K562 (cell line): Measurements from ENCODE around the gene FAM177B. TPM values are rescaled to one million over a fixed set of nuclear protein-coding genes. Genes with fewer than 3 reads are reported as not detected.

Experiments used
- CCAR2 ChIP-seq: fragments of 200-400 bp; formaldehyde crosslinking; IDR thresholded peaks from 2 replicates; pipeline ENCODE4 v1.6.1; 2017; ENCODE audit warnings: mild to moderate bottlenecking, low read depth, low read length
- CREBBP ChIP-seq: IDR thresholded peaks from one replicate; pipeline ENCODE4 v1.6.1; 2012; ENCODE audit warnings: low read depth, mild to moderate bottlenecking, control low read depth, inconsistent platforms, low read length
- E2F3 ChIP-seq: fragments of 250-450 bp; sonication (Bioruptor Pico); IDR thresholded peaks from 2 replicates; pipeline ENCODE4 v1.4.0; 2020; ENCODE audit warnings: mild to moderate bottlenecking
- ELF2 ChIP-seq: fragments of 250-450 bp; sonication (Bioruptor Pico); IDR thresholded peaks from 2 replicates; pipeline ENCODE4 v1.5.0; 2021; ENCODE audit warnings: mild to moderate bottlenecking
- HOXB6 ChIP-seq: fragments of 250-450 bp; sonication (Bioruptor Pico); IDR thresholded peaks from 2 replicates; pipeline ENCODE4 v1.5.1; 2022; ENCODE audit warnings: mild to moderate bottlenecking, borderline replicate concordance
- MAFK ChIP-seq: IDR thresholded peaks from 2 replicates; pipeline ENCODE4 v1.6.1; 2011; ENCODE audit warnings: low read length, improper control_type of control experiment
- ZNF12 ChIP-seq: sonication (generic); formaldehyde crosslinking; IDR thresholded peaks from 2 replicates; pipeline ENCODE4 v1.4.0; 2020; ENCODE audit warnings: mild to moderate bottlenecking, missing genetic modification reagents
- ZNF146 ChIP-seq: IDR thresholded peaks from one replicate; pipeline ENCODE4 v1.6.1; 2018; ENCODE audit warnings: missing compliant biosample characterization; ENCODE audit not compliant: unreplicated experiment
- ZNF561 ChIP-seq: fragments of 450-650 bp; formaldehyde crosslinking; conservative IDR thresholded peaks from 2 replicates; pipeline ENCODE4 v1.4.0; 2020; ENCODE audit warnings: mild to moderate bottlenecking, moderate library complexity
- ZNF77 ChIP-seq: fragments of 250-450 bp; sonication (Bioruptor Pico); IDR thresholded peaks from 2 replicates; pipeline ENCODE4 v1.5.0; 2020
- polyA plus RNA-seq, 8 experiments: library from polyadenylated mRNA; depleted of rRNA in 4 of 8; stranded (reverse) in 5 of 8; unstranded in 3 of 8; fragments of >200 nt; fragmentation: Nextera tagmentation in 2 of 8; fragmentation: Illumina TruSeq in 1 of 8; extraction: Ambion mirVana in 2 of 8; extraction: Trizol in 1 of 8; gene quantifications; 2 replicates each; pipeline versions ENCODE4 v1.2.1 to v1.2.3, GENCODE V29; 2011 to 2014; ENCODE audit warnings: inconsistent platforms in 1 of 8, missing spikeins in 1 of 8
- total RNA-seq, 7 experiments: library from RNA; depleted of rRNA in 6 of 7; stranded (reverse); fragments of >200 nt in 6 of 7; fragmentation: Illumina TruSeq in 2 of 7; extraction: Trizol in 2 of 7; gene quantifications; 2 replicates each; pipeline versions ENCODE4 v1.2.1 to v1.2.3, GENCODE V29; 2011 to 2021; ENCODE audit warnings: low replicate concordance in 1 of 7
- TF ChIP-seq, protein P1 (sequence below): fragments of 450-650 bp; IDR thresholded peaks from 2 replicates; pipeline ENCODE4 v1.6.1; 2016; ENCODE audit warnings: low read depth
- TF ChIP-seq, protein P2 (sequence below): fragments of 200-800 bp; sonication (Bioruptor generic); IDR thresholded peaks from 2 replicates; pipeline ENCODE4 v1.6.1; 2016; ENCODE audit warnings: missing genetic modification characterization, missing compliant biosample characterization
- TF ChIP-seq, protein P3 (sequence below): fragments of 250-450 bp; sonication (Bioruptor Pico); IDR thresholded peaks from 2 replicates; pipeline ENCODE4 v1.4.0; 2020

The FAM177B gene
- total and polyA plus RNA-seq, 9 of the 15 experiments (the other 6 are each of a cell fraction or from before 2014, with no cell fraction given), result not detected

DNA sequence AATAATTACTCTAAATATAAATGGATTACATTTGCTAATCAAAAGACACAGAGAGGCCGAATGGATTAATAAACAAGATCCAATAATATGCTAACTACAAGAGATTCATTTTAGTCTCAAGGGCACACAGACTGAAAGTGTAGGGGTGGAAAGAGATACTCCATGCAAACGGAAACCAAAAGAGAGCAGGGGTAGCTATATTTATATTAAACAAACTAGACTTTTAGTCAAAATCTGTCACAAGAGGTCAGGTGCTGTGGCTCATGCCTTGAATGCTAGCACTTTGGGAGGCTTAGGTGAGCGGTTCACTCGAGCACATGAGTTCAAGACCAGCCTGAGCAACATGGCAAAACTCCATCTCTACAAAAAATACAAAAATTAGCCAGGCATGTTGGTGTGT is 44.2 kb downstream of the FAM177B start (continued):
- TF ChIP-seq, protein P1, sequence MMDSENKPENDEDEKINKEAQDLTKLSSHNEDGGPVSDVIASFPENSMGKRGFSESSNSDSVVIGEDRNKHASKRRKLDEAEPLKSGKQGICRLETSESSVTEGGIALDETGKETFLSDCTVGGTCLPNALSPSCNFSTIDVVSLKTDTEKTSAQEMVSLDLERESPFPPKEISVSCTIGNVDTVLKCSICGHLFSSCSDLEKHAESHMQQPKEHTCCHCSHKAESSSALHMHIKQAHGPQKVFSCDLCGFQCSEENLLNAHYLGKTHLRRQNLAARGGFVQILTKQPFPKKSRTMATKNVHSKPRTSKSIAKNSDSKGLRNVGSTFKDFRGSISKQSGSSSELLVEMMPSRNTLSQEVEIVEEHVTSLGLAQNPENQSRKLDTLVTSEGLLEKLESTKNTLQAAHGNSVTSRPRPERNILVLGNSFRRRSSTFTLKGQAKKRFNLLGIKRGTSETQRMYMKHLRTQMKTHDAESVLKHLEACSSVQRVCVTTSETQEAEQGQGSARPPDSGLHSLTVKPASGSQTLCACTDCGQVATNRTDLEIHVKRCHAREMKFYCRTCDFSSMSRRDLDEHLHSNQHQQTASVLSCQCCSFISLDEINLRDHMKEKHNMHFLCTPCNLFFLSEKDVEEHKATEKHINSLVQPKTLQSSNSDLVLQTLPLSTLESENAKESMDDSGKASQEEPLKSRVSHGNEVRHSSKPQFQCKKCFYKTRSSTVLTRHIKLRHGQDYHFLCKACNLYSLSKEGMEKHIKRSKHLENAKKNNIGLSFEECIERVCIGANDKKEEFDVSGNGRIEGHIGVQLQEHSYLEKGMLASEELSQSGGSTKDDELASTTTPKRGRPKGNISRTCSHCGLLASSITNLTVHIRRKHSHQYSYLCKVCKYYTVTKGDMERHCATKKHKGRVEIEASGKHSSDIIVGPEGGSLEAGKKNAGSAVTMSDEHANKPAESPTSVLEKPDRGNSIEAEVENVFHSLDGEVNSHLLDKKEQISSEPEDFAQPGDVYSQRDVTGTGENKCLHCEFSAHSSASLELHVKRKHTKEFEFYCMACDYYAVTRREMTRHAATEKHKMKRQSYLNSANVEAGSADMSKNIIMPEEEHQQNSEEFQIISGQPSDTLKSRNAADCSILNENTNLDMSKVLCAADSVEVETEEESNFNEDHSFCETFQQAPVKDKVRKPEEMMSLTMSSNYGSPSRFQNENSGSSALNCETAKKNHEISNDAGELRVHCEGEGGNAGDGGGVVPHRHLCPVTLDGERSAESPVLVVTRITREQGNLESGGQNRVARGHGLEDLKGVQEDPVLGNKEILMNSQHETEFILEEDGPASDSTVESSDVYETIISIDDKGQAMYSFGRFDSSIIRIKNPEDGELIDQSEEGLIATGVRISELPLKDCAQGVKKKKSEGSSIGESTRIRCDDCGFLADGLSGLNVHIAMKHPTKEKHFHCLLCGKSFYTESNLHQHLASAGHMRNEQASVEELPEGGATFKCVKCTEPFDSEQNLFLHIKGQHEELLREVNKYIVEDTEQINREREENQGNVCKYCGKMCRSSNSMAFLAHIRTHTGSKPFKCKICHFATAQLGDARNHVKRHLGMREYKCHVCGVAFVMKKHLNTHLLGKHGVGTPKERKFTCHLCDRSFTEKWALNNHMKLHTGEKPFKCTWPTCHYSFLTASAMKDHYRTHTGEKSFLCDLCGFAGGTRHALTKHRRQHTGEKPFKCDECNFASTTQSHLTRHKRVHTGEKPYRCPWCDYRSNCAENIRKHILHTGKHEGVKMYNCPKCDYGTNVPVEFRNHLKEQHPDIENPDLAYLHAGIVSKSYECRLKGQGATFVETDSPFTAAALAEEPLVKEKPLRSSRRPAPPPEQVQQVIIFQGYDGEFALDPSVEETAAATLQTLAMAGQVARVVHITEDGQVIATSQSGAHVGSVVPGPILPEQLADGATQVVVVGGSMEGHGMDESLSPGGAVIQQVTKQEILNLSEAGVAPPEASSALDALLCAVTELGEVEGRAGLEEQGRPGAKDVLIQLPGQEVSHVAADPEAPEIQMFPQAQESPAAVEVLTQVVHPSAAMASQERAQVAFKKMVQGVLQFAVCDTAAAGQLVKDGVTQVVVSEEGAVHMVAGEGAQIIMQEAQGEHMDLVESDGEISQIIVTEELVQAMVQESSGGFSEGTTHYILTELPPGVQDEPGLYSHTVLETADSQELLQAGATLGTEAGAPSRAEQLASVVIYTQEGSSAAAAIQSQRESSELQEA, result no peak
- TF ChIP-seq ELF2 (CRISPR knock-in tag), result no peak
- TF ChIP-seq ZNF561 (CRISPR knock-in tag), result no peak
- no peak for TF ChIP-seq ZNF12 (CRISPR knock-in tag)
- TF ChIP-seq, protein P2, sequence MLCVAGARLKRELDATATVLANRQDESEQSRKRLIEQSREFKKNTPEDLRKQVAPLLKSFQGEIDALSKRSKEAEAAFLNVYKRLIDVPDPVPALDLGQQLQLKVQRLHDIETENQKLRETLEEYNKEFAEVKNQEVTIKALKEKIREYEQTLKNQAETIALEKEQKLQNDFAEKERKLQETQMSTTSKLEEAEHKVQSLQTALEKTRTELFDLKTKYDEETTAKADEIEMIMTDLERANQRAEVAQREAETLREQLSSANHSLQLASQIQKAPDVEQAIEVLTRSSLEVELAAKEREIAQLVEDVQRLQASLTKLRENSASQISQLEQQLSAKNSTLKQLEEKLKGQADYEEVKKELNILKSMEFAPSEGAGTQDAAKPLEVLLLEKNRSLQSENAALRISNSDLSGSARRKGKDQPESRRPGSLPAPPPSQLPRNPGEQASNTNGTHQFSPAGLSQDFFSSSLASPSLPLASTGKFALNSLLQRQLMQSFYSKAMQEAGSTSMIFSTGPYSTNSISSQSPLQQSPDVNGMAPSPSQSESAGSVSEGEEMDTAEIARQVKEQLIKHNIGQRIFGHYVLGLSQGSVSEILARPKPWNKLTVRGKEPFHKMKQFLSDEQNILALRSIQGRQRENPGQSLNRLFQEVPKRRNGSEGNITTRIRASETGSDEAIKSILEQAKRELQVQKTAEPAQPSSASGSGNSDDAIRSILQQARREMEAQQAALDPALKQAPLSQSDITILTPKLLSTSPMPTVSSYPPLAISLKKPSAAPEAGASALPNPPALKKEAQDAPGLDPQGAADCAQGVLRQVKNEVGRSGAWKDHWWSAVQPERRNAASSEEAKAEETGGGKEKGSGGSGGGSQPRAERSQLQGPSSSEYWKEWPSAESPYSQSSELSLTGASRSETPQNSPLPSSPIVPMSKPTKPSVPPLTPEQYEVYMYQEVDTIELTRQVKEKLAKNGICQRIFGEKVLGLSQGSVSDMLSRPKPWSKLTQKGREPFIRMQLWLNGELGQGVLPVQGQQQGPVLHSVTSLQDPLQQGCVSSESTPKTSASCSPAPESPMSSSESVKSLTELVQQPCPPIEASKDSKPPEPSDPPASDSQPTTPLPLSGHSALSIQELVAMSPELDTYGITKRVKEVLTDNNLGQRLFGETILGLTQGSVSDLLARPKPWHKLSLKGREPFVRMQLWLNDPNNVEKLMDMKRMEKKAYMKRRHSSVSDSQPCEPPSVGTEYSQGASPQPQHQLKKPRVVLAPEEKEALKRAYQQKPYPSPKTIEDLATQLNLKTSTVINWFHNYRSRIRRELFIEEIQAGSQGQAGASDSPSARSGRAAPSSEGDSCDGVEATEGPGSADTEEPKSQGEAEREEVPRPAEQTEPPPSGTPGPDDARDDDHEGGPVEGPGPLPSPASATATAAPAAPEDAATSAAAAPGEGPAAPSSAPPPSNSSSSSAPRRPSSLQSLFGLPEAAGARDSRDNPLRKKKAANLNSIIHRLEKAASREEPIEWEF (CRISPR knock-in tag), result no peak
- TF ChIP-seq CCAR2, result no peak
- TF ChIP-seq MAFK, result no peak
- TF ChIP-seq HOXB6 (CRISPR knock-in tag), result no peak
- TF ChIP-seq E2F3, result no peak
- TF ChIP-seq, protein P3, sequence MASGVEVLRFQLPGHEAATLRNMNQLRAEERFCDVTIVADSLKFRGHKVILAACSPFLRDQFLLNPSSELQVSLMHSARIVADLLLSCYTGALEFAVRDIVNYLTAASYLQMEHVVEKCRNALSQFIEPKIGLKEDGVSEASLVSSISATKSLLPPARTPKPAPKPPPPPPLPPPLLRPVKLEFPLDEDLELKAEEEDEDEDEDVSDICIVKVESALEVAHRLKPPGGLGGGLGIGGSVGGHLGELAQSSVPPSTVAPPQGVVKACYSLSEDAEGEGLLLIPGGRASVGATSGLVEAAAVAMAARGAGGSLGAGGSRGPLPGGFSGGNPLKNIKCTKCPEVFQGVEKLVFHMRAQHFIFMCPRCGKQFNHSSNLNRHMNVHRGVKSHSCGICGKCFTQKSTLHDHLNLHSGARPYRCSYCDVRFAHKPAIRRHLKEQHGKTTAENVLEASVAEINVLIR, result no peak
- no peak for TF ChIP-seq ZNF77 (CRISPR knock-in tag)
- TF ChIP-seq CREBBP, result no peak
- no peak for TF ChIP-seq ZNF146 (CRISPR knock-in tag)
